Fibroblast of lung (primary cell): ENCODE measurements around the gene VTA1. TPM values are rescaled to one million over a fixed set of nuclear protein-coding genes. Genes with fewer than 3 reads are reported as not detected.
"Not testable (repeated sequence)": the region's sequence is repeated elsewhere in the genome, so short reads cannot be mapped to it uniquely, and the experiment has no call there.

ENCODE experiments used
- DNase-seq, 2 donors: peaks; one replicate each; pipeline versions ENCODE4 v3.0.0 to v3.0.0-alpha.2; 2010; ENCODE audit warnings: low read depth in 2 of 2
- H2AFZ ChIP-seq: 2 replicates; pipeline ENCODE4 v1.5.1; 2012; ENCODE audit warnings: low read length, control low read depth, inconsistent platforms
- H3K27ac ChIP-seq: 2 replicates; pipeline ENCODE4 v1.5.1; 2011; ENCODE audit warnings: low read length, control low read depth; ENCODE audit not compliant: insufficient read depth
- H3K27me3 ChIP-seq: 2 replicates; pipeline ENCODE4 v1.5.1; 2011; ENCODE audit warnings: mild to moderate bottlenecking, low read length; ENCODE audit not compliant: control insufficient read depth, insufficient read depth
- H3K36me3 ChIP-seq: 2 replicates; pipeline ENCODE4 v1.5.1; 2011; ENCODE audit warnings: low read length; ENCODE audit not compliant: control insufficient read depth, insufficient read depth
- H3K4me1 ChIP-seq: 2 replicates; pipeline ENCODE4 v1.5.1; 2011; ENCODE audit warnings: low read length; ENCODE audit not compliant: control insufficient read depth, insufficient read depth; ENCODE audit errors: extremely low read depth
- H3K4me2 ChIP-seq: 2 replicates; pipeline ENCODE4 v1.5.1; 2011; ENCODE audit warnings: low read length, control low read depth; ENCODE audit not compliant: insufficient read depth; ENCODE audit errors: extremely low read depth
- H3K4me3 ChIP-seq, 4 experiments: fragments of 200-600 bp in 1 of 4; sonication (generic) in 1 of 4; replicated peaks in 1 of 4; 2 replicates each; pipeline ENCODE4 v1.5.1; 2011 to 2016; ENCODE audit warnings: low read length in 4 of 4, low read depth in 3 of 4, mild to moderate bottlenecking in 3 of 4, control low read depth in 2 of 4, inconsistent platforms in 1 of 4, mixed read lengths in 1 of 4; ENCODE audit not compliant: insufficient read depth in 1 of 4; ENCODE audit errors: control extremely low read depth in 1 of 4
- H3K79me2 ChIP-seq: 2 replicates; pipeline ENCODE4 v1.5.1; 2012; ENCODE audit warnings: mild to moderate bottlenecking, low read length, inconsistent platforms; ENCODE audit not compliant: control insufficient read depth, insufficient read depth
- H3K9ac ChIP-seq: 2 replicates; pipeline ENCODE4 v1.5.1; 2011; ENCODE audit warnings: mild to moderate bottlenecking, low read length, control low read depth; ENCODE audit not compliant: insufficient read depth
- H3K9me3 ChIP-seq: 2 replicates; pipeline ENCODE4 v1.5.1; 2012; ENCODE audit warnings: low read depth, low read length; ENCODE audit not compliant: control insufficient read depth, insufficient read depth
- H4K20me1 ChIP-seq: 2 replicates; pipeline ENCODE4 v1.5.1; 2011; ENCODE audit warnings: low read length; ENCODE audit not compliant: control insufficient read depth, insufficient read depth; ENCODE audit errors: extremely low read depth
- EZH2 ChIP-seq: IDR thresholded peaks from 2 replicates; pipeline ENCODE4 v1.5.1; 2012; ENCODE audit warnings: low read length, control low read depth, mild to moderate bottlenecking; ENCODE audit errors: missing control alignments
- polyA plus RNA-seq, 2 donors: library from polyadenylated mRNA; depleted of rRNA in 1 of 2; stranded (reverse) in 1 of 2; unstranded in 1 of 2; fragments of >200 nt; gene quantifications; 2 replicates each; pipeline ENCODE4 v1.2.1, GENCODE V29; 2011 to 2012; ENCODE audit warnings: missing spikeins in 1 of 2
- total RNA-seq: library from RNA; depleted of rRNA; stranded (reverse); fragments of >200 nt; gene quantifications from 2 replicates; pipeline ENCODE4 v1.2.1, GENCODE V29; 2014
- TF ChIP-seq, protein P1 (sequence below), 2 donors: IDR thresholded peaks in 1 of 2; conservative IDR thresholded peaks in 1 of 2; 1 replicate in 1 of 2; 2 replicates in 1 of 2; pipeline ENCODE4 v1.5.1; 2011 to 2012; ENCODE audit warnings: low read length in 2 of 2, control low read depth in 1 of 2, inconsistent platforms in 1 of 2, low read depth in 1 of 2, mild to moderate bottlenecking in 1 of 2

The VTA1 gene
- total and polyA plus RNA-seq, 2 donors (not counting 1 experiment from before 2014, with no cell fraction given), result 26.3 to 99.3 TPM

DNA sequence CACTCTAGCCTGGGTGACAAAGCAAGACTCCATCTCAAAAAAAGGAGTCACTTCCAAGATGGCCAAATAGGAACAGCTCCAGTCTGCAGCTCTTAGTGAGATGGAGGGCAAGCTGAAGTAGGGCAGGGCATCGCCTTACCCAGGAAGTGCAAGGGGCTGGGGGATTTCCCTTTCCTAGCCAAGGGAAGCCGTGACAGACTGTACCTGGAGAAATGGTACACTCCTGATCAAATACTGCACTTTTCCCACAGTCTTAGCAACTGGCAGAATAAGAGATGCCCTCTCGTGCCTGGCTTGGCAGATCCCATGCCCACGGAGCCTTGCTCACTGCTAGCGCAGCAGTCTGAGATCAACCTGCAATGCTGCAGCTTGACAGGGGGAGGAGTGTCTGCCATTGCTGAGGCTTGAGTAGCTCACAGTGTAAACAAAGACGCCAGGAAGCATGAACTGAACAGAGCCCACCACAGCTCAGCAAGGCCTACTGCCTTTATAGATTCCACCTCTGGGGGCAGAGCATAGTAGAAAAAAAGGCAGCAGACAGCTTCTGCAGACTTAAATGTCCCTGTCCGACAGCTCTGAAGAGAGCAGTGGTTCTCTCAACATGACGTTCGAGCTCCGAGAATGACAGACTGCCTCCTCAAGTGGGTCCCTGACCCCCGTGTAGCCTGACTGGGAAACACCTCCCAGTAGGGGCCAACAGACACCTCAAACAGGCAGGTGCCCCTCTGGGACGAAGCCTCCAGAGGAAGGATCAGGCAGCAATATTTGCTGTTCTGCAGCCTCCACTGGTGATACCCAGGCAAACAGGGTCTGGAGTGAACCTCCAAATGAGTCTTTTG is 85.4 kb downstream of the VTA1 start:
- not testable (repeated sequence) for H3K36me3 ChIP-seq, H2AFZ ChIP-seq, H3K9ac ChIP-seq, H3K79me2 ChIP-seq, H4K20me1 ChIP-seq, H3K4me1 ChIP-seq, H3K4me2 ChIP-seq, H3K4me3 ChIP-seq, H3K27me3 ChIP-seq, H3K9me3 ChIP-seq, H3K27ac ChIP-seq
- TF ChIP-seq, protein P1, sequence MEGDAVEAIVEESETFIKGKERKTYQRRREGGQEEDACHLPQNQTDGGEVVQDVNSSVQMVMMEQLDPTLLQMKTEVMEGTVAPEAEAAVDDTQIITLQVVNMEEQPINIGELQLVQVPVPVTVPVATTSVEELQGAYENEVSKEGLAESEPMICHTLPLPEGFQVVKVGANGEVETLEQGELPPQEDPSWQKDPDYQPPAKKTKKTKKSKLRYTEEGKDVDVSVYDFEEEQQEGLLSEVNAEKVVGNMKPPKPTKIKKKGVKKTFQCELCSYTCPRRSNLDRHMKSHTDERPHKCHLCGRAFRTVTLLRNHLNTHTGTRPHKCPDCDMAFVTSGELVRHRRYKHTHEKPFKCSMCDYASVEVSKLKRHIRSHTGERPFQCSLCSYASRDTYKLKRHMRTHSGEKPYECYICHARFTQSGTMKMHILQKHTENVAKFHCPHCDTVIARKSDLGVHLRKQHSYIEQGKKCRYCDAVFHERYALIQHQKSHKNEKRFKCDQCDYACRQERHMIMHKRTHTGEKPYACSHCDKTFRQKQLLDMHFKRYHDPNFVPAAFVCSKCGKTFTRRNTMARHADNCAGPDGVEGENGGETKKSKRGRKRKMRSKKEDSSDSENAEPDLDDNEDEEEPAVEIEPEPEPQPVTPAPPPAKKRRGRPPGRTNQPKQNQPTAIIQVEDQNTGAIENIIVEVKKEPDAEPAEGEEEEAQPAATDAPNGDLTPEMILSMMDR (conservative IDR thresholded peaks at IDR 0.05 in 1 of 2, IDR thresholded peaks at IDR 0.05 in 1 of 2; ENCODE audit: low read depth in 1 of 2, low read length in 2 of 2), result peak in 1 of 2 donors; percentile 38
- peak; percentile 25 to 58 for DNase-seq

DNA sequence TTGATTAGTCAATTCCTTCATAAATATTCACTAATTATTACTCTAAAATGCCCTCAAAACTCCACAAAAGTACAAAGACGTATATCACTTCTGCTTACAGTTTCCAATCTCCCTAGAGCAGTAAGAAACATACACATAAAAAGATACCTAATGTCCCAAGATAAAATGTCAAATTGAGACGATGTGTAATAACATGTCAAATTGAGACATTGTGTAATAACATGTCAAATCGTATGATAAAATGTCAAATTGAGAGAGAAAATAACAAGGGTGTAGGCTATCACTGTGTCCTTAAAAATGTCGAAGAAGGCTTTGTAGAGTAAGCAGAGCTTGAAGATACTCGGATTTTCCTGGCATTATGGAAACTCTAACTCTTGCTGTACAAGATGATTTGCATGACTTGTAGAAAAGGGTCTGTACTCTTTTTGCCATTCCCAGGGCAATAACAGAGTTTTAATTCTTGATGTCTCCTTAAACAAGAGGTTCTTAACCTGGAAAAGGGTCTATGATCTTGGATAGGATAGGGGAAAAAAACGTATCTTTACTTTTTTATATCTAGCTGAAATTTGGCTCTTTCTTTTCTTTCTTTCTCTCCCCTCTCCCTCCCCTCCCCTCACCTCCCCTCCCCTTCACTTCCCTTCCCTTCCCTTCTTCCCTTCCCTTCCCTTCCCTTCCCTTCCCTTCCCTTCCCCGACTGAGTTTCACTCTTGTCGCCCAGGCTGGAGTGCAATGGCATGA is 87.1 kb downstream of the VTA1 start:
- Histone ChIP-seq H3K4me1 (no peaks in the 10 kb centered on the region), H3K4me3 (no peak overlapping the region), H3K9me3 (no peaks in the 10 kb centered on the region), H2AFZ (no peak overlapping the region), H4K20me1 (no peaks in the 10 kb centered on the region), H3K36me3 (no peaks in the 10 kb centered on the region), H3K27ac (no peak overlapping the region), H3K4me2 (no peak overlapping the region), H3K79me2 (no peaks in the 10 kb centered on the region), H3K27me3 (no peaks in the 10 kb centered on the region), H3K9ac (no peak overlapping the region)
- DNase-seq, result no peak
- TF ChIP-seq, protein P1 (conservative IDR thresholded peaks at IDR 0.05 in 1 of 2, IDR thresholded peaks at IDR 0.05 in 1 of 2; ENCODE audit: low read depth in 1 of 2, low read length in 2 of 2), result no peak
- TF ChIP-seq EZH2, result no peak

DNA sequence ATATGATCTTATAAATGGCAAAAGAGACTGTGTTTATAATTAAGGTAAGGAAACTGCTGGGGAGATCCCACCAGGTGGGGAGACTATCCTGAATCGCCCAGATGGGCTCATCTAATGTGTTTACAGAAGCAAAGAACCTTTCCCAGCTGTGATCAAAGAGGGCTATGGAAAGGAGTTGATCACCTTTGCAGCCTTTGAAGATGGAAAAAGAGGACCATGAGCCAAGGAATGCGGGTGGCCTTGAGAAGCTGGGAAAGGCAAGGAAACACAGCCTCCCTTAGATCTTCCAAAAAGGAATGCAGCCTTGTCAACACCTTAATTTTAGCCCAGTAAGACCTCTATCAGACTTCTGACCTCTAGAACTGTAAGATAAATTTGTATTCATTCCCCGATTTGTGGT is 88.2 kb downstream of the VTA1 start:
- Histone ChIP-seq H3K36me3 (no peaks in the 10 kb centered on the region), H3K4me2 (no peak overlapping the region), H4K20me1 (no peaks in the 10 kb centered on the region), H3K4me1 (no peaks in the 10 kb centered on the region), H3K9me3 (no peaks in the 10 kb centered on the region), H3K4me3 (no peak overlapping the region), H3K27ac (no peak overlapping the region), H3K27me3 (no peaks in the 10 kb centered on the region), H3K79me2 (no peaks in the 10 kb centered on the region), H3K9ac (no peak overlapping the region), H2AFZ (no peak overlapping the region)
- TF ChIP-seq, protein P1 (conservative IDR thresholded peaks at IDR 0.05 in 1 of 2, IDR thresholded peaks at IDR 0.05 in 1 of 2; ENCODE audit: low read depth in 1 of 2, low read length in 2 of 2), result no peak
- TF ChIP-seq EZH2, result no peak
- no peak for DNase-seq
